T-helper 2 cell (primary cell): ENCODE data around the gene GCA.

Experiments used
- DNase-seq, 5 experiments: peaks; one replicate each; pipeline versions ENCODE4 v3.0.0 to v3.0.0-alpha.2; 2012 to 2022
- total RNA-seq, 2 donors: gene quantifications; one replicate each; lab custom pipeline; 2026; lab: John Stamatoyannopoulos, UW

The GCA gene, protein sequence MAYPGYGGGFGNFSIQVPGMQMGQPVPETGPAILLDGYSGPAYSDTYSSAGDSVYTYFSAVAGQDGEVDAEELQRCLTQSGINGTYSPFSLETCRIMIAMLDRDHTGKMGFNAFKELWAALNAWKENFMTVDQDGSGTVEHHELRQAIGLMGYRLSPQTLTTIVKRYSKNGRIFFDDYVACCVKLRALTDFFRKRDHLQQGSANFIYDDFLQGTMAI
- total RNA-seq, result 4.1 to 12.1 reads per million in 2 donors

GRCh38 chr2:162343824-162344616 is at the start of gene GCA:
GCA (plus strand) TSS chr2:162344132; CDS start chr2:162344249, 117 bp downstream.
- peak; percentile 93 to 99 (median 96) for DNase-seq

DNA sequence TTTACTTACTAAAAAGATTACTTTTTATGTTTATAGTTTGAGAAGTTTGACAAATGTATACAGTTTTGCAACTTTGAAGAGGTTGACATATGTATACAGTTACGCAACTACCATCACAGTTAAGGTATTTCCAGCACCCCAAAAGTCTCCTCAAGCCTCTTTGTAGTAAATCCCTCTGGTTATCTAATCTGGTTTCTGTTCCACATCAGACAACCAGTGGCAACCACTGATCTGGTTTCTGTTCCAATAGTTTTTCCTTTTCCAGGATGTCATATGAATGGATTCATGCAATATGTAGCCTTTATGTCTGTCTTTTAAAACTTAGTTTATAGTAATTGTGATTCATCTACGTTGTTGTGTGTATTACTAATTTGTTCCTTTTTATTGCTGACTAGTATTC is 48.9 kb upstream of the GCA start:
- DNase-seq, result no peak

DNA sequence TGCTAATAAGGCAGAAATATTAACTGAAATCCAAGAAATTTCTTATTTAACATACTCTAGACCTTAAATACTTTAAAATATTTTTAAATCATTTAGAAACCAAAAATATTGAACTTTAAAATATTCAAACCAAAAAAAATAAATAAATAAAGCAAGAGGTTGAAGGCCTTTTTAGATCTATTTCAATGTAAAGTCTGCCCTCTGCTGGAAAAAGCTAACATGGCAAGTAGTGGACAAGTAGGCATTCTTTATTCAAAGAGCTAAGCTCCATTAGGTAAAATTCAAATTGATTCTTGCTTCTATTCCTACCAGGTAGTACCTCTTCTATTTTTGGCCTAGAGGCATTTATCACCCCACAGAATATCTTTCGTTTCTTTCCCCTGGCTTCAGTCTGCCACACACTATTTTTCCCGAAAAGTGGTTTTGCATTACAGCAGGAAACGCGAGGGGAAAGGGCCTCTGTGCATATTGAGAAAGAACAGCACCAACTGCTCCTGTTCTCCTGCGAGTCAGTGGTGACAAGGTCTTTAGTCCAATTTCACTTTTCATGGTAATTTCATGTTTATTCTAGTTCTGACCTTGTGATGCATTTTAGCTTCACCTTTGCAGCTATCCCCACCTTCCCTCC is 45.9 kb upstream of the GCA start:
- DNase-seq, result peak in 3 of 5 experiments; percentile 16 to 70 (median 27)

GRCh38 chr2:162298669-162299335 is 45.1 kb upstream of the GCA start:
- no peak for DNase-seq

DNA sequence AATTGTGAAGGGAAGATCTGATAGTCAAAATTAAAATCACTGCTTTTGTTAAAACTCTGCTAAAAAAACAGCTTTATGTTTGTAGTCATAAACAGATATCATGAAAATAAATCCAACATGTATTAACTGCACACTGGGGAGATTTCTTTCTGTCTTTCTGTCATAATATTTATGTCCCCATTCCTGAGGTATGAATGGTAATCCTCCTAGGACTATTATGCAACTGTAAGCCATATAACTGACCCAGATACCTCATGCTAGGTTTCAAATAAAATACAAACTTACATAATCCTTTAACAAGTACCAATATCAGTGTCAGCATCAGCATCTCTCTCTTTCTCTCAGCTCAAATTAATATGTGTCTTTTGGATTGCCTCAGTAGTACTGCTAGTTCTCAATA is 43.7 kb upstream of the GCA start:
- no peak for DNase-seq

DNA sequence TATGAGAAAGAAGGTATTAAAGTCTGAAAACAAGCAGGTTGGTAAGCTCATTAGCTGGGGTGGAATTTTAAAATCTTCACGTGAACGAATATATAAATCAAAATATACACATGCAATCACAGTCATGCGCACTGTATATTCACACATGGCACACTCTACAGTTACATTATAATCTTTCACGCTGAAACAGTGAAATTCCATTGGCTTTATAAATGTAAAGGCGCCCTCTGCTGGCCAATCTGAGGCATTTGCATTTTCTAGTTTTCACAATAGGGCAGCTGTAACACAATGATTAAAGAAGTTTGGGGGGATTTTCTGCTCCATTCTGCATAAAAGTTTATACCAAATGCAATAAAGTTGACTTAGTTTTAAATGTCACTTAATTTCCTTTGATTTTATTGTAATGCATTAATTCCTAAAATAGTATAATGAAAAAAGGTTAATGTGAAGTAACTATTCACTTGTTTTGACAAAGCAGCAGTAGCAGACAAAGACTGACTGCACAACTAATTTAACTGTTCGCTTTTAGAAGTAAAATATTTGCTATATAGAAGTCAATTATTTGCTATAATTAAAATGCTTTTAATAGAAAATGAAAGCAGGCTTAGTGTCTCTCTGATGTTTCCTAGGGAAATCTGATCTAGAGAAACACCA is 42.7 kb upstream of the GCA start:
- DNase-seq, result peak in 4 of 5 experiments; percentile 13 to 70 (median 29)

GRCh38 chr2:162301877-162302276 is 42.1 kb upstream of the GCA start:
- no peak for DNase-seq

DNA sequence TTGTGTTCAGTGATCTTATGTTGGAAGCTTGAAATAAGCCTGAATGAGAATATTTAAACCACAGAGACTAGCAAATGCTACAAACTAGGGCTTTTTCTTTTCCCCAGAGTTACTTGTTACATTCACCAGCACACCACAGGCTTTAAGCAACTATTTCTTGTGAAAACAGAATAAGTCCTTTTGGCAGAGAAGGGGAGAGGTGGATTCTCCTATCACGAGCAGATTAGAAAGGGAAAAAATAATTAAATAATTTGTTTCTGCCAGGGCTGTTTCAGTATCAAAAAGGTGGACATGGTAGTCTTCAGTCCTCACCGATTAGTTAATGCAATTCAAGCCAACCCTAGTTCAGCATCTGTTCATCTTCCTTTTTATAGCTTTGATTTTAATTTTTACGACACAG is 38.0 kb upstream of the GCA start:
- no peak for DNase-seq

- DNase-seq, result no peak
Measured at GRCh38 chr2:162308747-162309503, 35.0 kb upstream of the GCA start.

GRCh38 chr2:162312853-162313252 is 31.1 kb upstream of the GCA start:
- no peak for DNase-seq

DNA sequence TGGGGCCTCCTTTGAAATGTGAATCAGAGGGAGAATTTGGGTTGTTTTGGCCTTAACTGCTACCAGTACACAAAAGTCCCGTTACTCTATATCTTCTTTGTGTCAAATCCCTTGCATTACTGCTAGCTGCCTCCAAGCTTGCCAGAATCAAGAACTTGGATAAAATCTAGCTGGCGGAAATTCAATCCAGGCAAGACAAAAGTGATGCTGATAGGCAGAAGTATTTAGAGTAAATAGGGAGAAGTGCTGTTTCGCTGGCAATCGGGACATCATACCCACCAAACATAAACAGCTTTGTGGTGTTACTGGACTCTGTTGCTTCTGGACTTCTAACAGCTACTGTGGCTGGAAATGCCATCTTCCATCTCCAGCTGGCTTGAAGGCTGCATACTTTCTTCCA is 28.0 kb upstream of the GCA start:
- no peak for DNase-seq

GRCh38 chr2:162316590-162316989 is 27.3 kb upstream of the GCA start:
- DNase-seq, result no peak

DNA sequence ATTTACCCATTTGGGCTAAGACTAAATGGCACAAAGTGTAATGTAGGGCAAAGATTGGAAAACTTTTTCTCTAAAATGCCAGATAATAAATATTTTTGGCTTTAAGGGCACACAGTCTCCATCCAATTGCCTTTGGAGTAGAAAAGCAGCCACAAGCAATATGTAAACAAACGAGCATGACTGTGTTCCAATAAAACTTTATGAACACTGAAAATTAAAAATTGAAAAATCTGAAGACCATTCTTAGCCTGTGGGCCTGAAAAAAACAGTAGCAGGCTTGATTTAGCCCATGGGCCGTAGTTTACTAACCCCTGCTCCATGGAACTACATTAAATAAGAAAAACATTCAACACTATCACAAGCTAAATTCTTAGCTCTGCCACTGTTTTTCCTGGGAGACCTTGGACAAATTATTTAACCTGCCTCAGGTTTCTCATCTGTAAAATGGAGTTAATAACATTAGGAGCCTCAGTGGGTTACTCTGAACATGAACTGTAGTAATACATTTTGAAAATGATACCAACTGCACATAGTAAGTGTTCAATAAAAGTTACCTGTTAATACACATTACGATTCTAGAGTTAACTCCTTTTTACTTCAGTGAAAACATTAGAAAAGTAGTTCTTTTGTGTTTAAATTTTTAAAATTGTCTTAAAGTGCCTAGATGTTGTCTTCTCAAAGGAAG is 26.7 kb upstream of the GCA start:
- DNase-seq, result peak in 1 of 5 experiments; percentile 16

DNA sequence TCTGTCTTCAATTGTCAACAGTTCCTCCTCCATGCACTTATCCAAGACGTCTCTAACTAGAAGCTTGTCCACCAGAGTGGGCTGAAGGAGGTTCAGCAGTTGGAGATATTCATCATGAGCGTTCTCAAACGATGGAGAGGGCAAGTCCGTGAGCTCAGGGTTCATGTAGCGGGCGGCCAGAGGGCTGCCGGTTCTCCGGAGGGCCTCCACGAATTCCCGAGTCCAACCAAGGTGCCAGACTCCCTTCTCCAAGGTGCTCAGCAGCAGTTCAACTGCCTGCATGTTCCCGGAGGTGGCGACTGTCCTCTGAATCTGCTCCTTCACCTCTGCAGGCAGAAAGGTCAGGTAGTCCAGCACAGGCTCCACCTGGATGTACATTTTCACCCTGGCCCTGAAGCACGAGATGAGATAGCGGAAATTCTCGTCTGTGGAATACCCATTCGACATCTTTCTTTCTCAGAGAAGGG is 26.0 kb upstream of the GCA start:
- peak in 3 of 5 experiments; percentile 10 to 48 (median 13) for DNase-seq

GRCh38 chr2:162318328-162319180 is 25.4 kb upstream of the GCA start, which contains the start of gene IFIH1:
IFIH1 (minus strand) TSS chr2:162318684; CDS start chr2:162318307, 377 bp downstream.
- peak; percentile 48 to 87 (median 70) for DNase-seq

DNA sequence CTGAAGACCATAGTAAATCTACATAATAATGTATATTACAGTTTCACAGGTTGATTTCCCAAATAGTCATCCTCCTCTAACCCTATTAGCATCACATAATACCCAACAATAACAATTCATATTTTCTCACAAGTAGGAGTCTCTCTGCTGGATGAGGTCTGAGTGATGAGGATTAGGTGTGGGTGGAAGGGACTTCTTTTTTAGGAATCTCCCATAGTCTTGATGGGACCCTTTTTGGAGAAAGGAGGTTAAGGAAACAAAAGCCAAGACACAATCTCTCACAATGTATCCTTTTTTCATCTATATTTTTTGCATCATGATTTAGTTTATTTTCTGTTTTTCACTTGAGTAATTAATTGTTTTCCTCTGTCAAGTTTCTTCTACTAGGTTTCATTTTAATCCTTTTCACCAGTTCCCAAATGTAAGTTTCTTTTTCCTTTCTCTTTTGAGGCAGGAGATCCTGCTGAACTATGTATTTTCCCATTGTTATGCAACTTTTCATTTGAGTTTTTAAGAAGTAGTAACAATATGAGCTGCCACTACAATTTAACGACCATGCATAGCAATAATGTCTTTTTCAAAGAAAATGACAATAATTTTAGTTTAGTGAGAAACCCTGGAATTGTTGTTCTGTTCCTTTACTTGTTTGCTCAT is 22.9 kb upstream of the GCA start:
- no peak for DNase-seq

- no peak for DNase-seq
Measured at GRCh38 chr2:162324953-162325352, 19.0 kb upstream of the GCA start.

- peak in 1 of 5 experiments; percentile 24 for DNase-seq
Measured at GRCh38 chr2:162327134-162327769, 16.7 kb upstream of the GCA start.

DNA sequence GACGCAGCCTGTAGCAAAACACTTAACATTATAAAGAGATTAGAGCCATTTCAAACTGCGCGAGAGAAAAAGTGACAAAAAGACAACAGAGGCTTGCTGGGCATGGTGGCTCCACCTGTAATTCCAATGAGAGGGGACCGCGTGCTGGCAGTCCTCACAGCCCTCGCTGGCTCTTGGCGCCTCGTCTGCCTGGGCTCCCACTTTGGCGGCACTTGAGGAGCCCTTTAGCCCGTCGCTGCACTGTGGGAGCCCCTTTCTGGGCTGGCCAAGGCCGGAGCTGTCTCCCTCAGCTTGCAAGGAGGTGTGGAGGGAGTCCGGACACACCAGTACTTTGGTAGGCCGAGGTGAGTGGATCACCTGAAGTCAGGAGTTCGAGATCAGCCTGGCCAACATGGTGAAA is 16.1 kb upstream of the GCA start:
- no peak for DNase-seq
